ENCODE data around the gene FBXL7.

DNA sequence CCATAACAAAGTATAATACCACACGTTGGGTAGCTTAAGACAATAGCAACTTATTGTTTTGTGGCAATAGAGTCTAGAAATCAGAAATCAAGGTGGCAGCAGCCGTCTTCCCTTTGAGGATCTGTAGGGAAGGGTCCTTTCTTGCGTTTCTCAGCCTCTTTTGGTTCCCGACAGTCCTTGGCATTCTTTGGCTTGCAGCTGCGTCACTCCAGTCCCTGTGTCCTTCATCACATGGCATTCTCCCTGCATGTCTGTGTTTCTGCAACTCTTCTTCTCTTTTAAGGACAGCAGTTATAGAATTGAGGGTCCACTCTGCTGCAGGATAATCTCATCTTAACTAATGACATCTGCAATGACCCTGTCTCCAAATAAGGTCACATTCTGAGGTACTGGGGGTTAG lies 140.1 kb downstream of the FBXL7 start:
- no peak for TF ChIP-seq GABPA (IDR thresholded peaks at IDR 0.05; ENCODE audit: borderline replicate concordance, insufficient read depth, low read length)
- TF ChIP-seq JUND (IDR thresholded peaks at IDR 0.05; ENCODE audit: low read length) = no peak
- no peak for TF ChIP-seq POLR2A (IDR thresholded peaks at IDR 0.05; ENCODE audit: control extremely low read depth in 1 of 2, low read depth in 2 of 2, low read length in 2 of 2)
- TF ChIP-seq RFX5 (IDR thresholded peaks at IDR 0.05; ENCODE audit: borderline replicate concordance, low read depth, low read length) = no peak
- no peak for TF ChIP-seq CTCF (IDR thresholded peaks at IDR 0.05; ENCODE audit: control extremely low read depth in 1 of 3, insufficient read depth in 1 of 3, low read depth in 1 of 3, low read length in 3 of 3)
- no peak for TF ChIP-seq TBP (IDR thresholded peaks at IDR 0.05; ENCODE audit: low read depth, low read length)
- no peak for TF ChIP-seq POLR2AphosphoS5 (IDR thresholded peaks at IDR 0.05; ENCODE audit: low read depth, low read length)
- TF ChIP-seq, protein P1, sequence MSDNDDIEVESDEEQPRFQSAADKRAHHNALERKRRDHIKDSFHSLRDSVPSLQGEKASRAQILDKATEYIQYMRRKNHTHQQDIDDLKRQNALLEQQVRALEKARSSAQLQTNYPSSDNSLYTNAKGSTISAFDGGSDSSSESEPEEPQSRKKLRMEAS (IDR thresholded peaks at IDR 0.05) = no peak
- TF ChIP-seq EP300 (IDR thresholded peaks at IDR 0.05; ENCODE audit: borderline replicate concordance in 1 of 2, low read depth in 2 of 2, low read length in 2 of 2) = no peak
- TF ChIP-seq RBBP5 (IDR thresholded peaks at IDR 0.05; ENCODE audit: borderline replicate concordance, low read depth, low read length) = no peak
- TF ChIP-seq KDM5A (IDR thresholded peaks at IDR 0.05; ENCODE audit: low read length) = no peak
- no peak for TF ChIP-seq PHF8 (conservative IDR thresholded peaks at IDR 0.05; ENCODE audit: low read depth, low read length)
- TF ChIP-seq EZH2 (IDR thresholded peaks at IDR 0.05; ENCODE audit: low read depth, low read length, severe bottlenecking) = no peak
- TF ChIP-seq SP2 (IDR thresholded peaks at IDR 0.05; ENCODE audit: low read length) = no peak

All from H1 (cell line).